Mesenchymal stem cell (in vitro differentiated cells and primary cell): ENCODE data around the gene RND3.

ENCODE experiments used
- DNase-seq: peaks from one replicate; pipeline ENCODE4 v3.0.0-alpha.2; 2013
- H2AFZ ChIP-seq: one replicate; pipeline ENCODE4 v1.6.1; 2013; ENCODE audit warnings: low read depth, mild to moderate bottlenecking, control low read depth, inconsistent platforms, low read length, moderate library complexity
- H2AK5ac ChIP-seq: 2 replicates; pipeline ENCODE4 v1.6.1; 2013; ENCODE audit warnings: low read length, moderate library complexity, mild to moderate bottlenecking, inconsistent platforms; ENCODE audit not compliant: severe bottlenecking
- H2BK120ac ChIP-seq: one replicate; pipeline ENCODE4 v1.6.1; 2013; ENCODE audit warnings: low read depth, mild to moderate bottlenecking, inconsistent platforms, low read length, moderate library complexity
- H2BK12ac ChIP-seq, 2 experiments: one replicate each; pipeline ENCODE4 v1.6.1; 2013; ENCODE audit warnings: inconsistent platforms in 2 of 2, low read length in 2 of 2, mild to moderate bottlenecking in 2 of 2, moderate library complexity in 2 of 2, control low read depth in 1 of 2
- H2BK15ac ChIP-seq: one replicate; pipeline ENCODE4 v1.6.1; 2013; ENCODE audit warnings: mild to moderate bottlenecking, low read depth, inconsistent platforms; ENCODE audit not compliant: poor library complexity, severe bottlenecking
- H2BK5ac ChIP-seq: 2 replicates; pipeline ENCODE4 v1.6.1; 2013; ENCODE audit warnings: low read depth, mild to moderate bottlenecking, low read length, control low read depth, inconsistent platforms; ENCODE audit not compliant: poor library complexity, severe bottlenecking
- H3K14ac ChIP-seq, 2 experiments: one replicate each; pipeline ENCODE4 v1.6.1; 2013; ENCODE audit warnings: inconsistent platforms in 2 of 2, low read length in 2 of 2, control low read depth in 1 of 2, mild to moderate bottlenecking in 1 of 2, moderate library complexity in 1 of 2
- H3K18ac ChIP-seq, 2 experiments: one replicate each; pipeline ENCODE4 v1.6.1; 2013; ENCODE audit warnings: inconsistent platforms in 2 of 2, low read length in 2 of 2, control low read depth in 1 of 2, low read depth in 1 of 2, mild to moderate bottlenecking in 1 of 2
- H3K23ac ChIP-seq, 2 experiments: one replicate each; pipeline ENCODE4 v1.6.1; 2013; ENCODE audit warnings: inconsistent platforms in 2 of 2, low read length in 2 of 2, mild to moderate bottlenecking in 2 of 2, moderate library complexity in 2 of 2, control low read depth in 1 of 2
- H3K27ac ChIP-seq: 2 replicates; pipeline ENCODE4 v1.5.1; 2013; ENCODE audit warnings: mild to moderate bottlenecking, moderate library complexity, low read length, control low read depth, inconsistent platforms; ENCODE audit not compliant: poor library complexity, severe bottlenecking
- H3K27me3 ChIP-seq, 2 experiments: 2 replicates each; pipeline versions ENCODE4 v1.6.1 to v1.7.0; 2013; ENCODE audit warnings: low read length in 2 of 2, mild to moderate bottlenecking in 2 of 2, moderate library complexity in 2 of 2, control low read depth in 1 of 2, inconsistent platforms in 1 of 2; ENCODE audit not compliant: control insufficient read depth in 1 of 2, insufficient read depth in 1 of 2
- H3K36me3 ChIP-seq, 2 experiments: 2 replicates each; pipeline versions ENCODE4 v1.6.1 to v1.7.0; 2013; ENCODE audit warnings: low read length in 2 of 2, control low read depth in 1 of 2, inconsistent platforms in 1 of 2, low read depth in 1 of 2, mild to moderate bottlenecking in 1 of 2; ENCODE audit not compliant: insufficient read depth in 2 of 2, control insufficient read depth in 1 of 2
- H3K4ac ChIP-seq, 2 experiments: one replicate each; pipeline ENCODE4 v1.6.1; 2013; ENCODE audit warnings: inconsistent platforms in 2 of 2, low read length in 2 of 2, mild to moderate bottlenecking in 2 of 2, moderate library complexity in 2 of 2, control low read depth in 1 of 2, low read depth in 1 of 2
- H3K4me1 ChIP-seq: 2 replicates; pipeline ENCODE4 v1.6.1; 2013; ENCODE audit warnings: low read depth, low read length, control low read depth; ENCODE audit not compliant: control insufficient read depth, insufficient read depth
- H3K4me2 ChIP-seq: 2 replicates; pipeline ENCODE4 v1.6.1; 2013; ENCODE audit warnings: low read length, mild to moderate bottlenecking, inconsistent platforms; ENCODE audit not compliant: poor library complexity, severe bottlenecking
- H3K4me3 ChIP-seq, 2 experiments: 2 replicates each; pipeline versions ENCODE4 v1.5.1 to v1.7.0; 2013; ENCODE audit warnings: low read length in 2 of 2, mild to moderate bottlenecking in 2 of 2, control low read depth in 1 of 2, low read depth in 1 of 2; ENCODE audit not compliant: insufficient read depth in 1 of 2
- H3K79me1 ChIP-seq: replicated peaks from 2 replicates; pipeline ENCODE4 v1.6.1; 2013; ENCODE audit warnings: mild to moderate bottlenecking, control low read depth, low read length, inconsistent platforms; ENCODE audit not compliant: poor library complexity, severe bottlenecking
- H3K9ac ChIP-seq: 2 replicates; pipeline ENCODE4 v1.7.0; 2013; ENCODE audit warnings: mild to moderate bottlenecking, low read length, moderate library complexity
- H3K9me3 ChIP-seq: 2 replicates; pipeline ENCODE4 v1.7.0; 2013; ENCODE audit warnings: mild to moderate bottlenecking, low read length; ENCODE audit not compliant: control insufficient read depth
- H4K8ac ChIP-seq: one replicate; pipeline ENCODE4 v1.6.1; 2013; ENCODE audit warnings: inconsistent platforms, mild to moderate bottlenecking, low read length, moderate library complexity
- H4K91ac ChIP-seq: one replicate; pipeline ENCODE4 v1.6.1; 2013; ENCODE audit warnings: mild to moderate bottlenecking, low read length, inconsistent platforms
- WGBS: methylation state at CpG from one replicate; pipeline ENCODE4 v1.1.7; 2013; ENCODE audit warnings: mixed read lengths; 5-methylcytosine and 5-hydroxymethylcytosine counted together

The RND3 gene

GRCh38 chr2:150531591-150531990 lies 44.1 kb upstream of the RND3 start:
- Histone ChIP-seq H3K27ac (no peak overlapping the region), H3K23ac (no peak overlapping the region), H2BK5ac (no peak overlapping the region), H2BK12ac (no peak overlapping the region), H2AK5ac (no peak overlapping the region), H3K14ac (no peak overlapping the region), H2BK120ac (no peak overlapping the region), H3K4me3 (peak overlapping the region in 1 of 2 experiments; percentile 5), H3K9me3 (no peaks in the 10 kb centered on the region), H2AFZ (no peak overlapping the region), H4K8ac (no peak overlapping the region), H4K91ac (no peak overlapping the region), H2BK15ac (no peak overlapping the region), H3K27me3 (no peaks in the 10 kb centered on the region), H3K4ac (no peak overlapping the region), H3K4me2 (no peak overlapping the region), H3K36me3 (no peaks in the 10 kb centered on the region), H3K9ac (peak overlapping the region; percentile 63), H3K4me1 (peaks cover 1% of the 10 kb centered on the region), H3K18ac (peak overlapping the region in 1 of 2 experiments; percentile 41), H3K79me1 (no peaks in the 10 kb centered on the region)
- WGBS, result 81% methylated on average over 2 of the region's 2 CpGs
- DNase-seq, result no peak

DNA sequence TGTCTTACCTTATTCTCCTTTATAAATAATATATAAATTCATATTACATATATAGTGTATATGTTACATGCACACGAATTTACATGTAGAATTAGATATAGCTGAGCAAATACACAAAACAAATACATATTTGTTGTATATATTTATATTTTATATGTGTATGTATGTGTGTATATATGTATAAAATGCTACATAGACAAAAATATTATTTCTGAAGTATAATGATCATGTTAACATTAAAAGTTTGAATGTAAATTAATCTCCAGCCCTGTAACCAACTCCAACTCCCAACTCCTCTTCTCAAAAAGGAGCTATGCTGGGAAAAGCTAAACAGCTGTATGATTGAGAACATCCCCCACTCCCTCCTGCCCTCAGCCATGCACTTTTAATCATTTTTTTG lies 42.7 kb upstream of the RND3 start:
- Histone ChIP-seq H4K8ac (no peak overlapping the region), H3K36me3 (no peaks in the 10 kb centered on the region), H2AFZ (no peak overlapping the region), H2BK120ac (no peak overlapping the region), H3K4me3 (no peak overlapping the region), H3K18ac (no peak overlapping the region), H3K27ac (no peak overlapping the region), H3K14ac (no peak overlapping the region), H2BK12ac (no peak overlapping the region), H3K9me3 (no peaks in the 10 kb centered on the region), H3K4me1 (peaks cover 3% of the 10 kb centered on the region), H3K4ac (peak overlapping the region in 1 of 2 experiments; percentile 28), H2BK5ac (no peak overlapping the region), H2BK15ac (no peak overlapping the region), H2AK5ac (no peak overlapping the region), H3K4me2 (no peak overlapping the region), H3K27me3 (no peaks in the 10 kb centered on the region), H4K91ac (no peak overlapping the region), H3K9ac (peak overlapping the region; percentile 87), H3K23ac (no peak overlapping the region), H3K79me1 (no peaks in the 10 kb centered on the region)
- no peak for DNase-seq
- WGBS, result no CpG with 5 or more reads among the region's 1 CpG

GRCh38 chr2:150528861-150529801 lies 41.7 kb upstream of the RND3 start:
- Histone ChIP-seq H3K9ac (peak overlapping the region; percentile 87), H3K23ac (no peak overlapping the region), H3K4ac (peak overlapping the region in 1 of 2 experiments; percentile 53), H4K91ac (no peak overlapping the region), H3K36me3 (no peaks in the 10 kb centered on the region), H3K9me3 (no peaks in the 10 kb centered on the region), H3K4me2 (no peak overlapping the region), H3K4me3 (peak overlapping the region in 1 of 2 experiments; percentile 54), H3K4me1 (peaks cover 3% of the 10 kb centered on the region), H3K14ac (no peak overlapping the region), H3K27ac (peak overlapping the region; percentile 56), H2BK120ac (peak overlapping the region; percentile 37), H3K27me3 (no peaks in the 10 kb centered on the region), H3K79me1 (no peaks in the 10 kb centered on the region), H2AFZ (no peak overlapping the region), H2BK15ac (no peak overlapping the region), H3K18ac (peak overlapping the region; percentile 47 to 78), H2BK5ac (peak overlapping the region; percentile 68), H4K8ac (peak overlapping the region; percentile 73), H2BK12ac (peak overlapping the region; percentile 63 to 79), H2AK5ac (no peak overlapping the region)
- 5% methylated on average over 3 of the region's 5 CpGs for WGBS
- DNase-seq, result peak; percentile 85

- H3K36me3 ChIP-seq, result no peaks in the 10 kb centered on the region
- H3K4me2 ChIP-seq, result no peak overlapping the region
- no peaks in the 10 kb centered on the region for H3K9me3 ChIP-seq
- H3K27me3 ChIP-seq, result no peaks in the 10 kb centered on the region
- H3K4me1 ChIP-seq, result peaks cover 3% of the 10 kb centered on the region
- no peak overlapping the region for H2BK12ac ChIP-seq
- no peak overlapping the region for H2AFZ ChIP-seq
- H3K4me3 ChIP-seq, result no peak overlapping the region
- H3K79me1 ChIP-seq, result no peaks in the 10 kb centered on the region
- no peak overlapping the region for H2BK5ac ChIP-seq
- no peak overlapping the region for H2BK15ac ChIP-seq
- no peak overlapping the region for H4K8ac ChIP-seq
- H3K14ac ChIP-seq, result no peak overlapping the region
- no peak overlapping the region for H4K91ac ChIP-seq
- H3K4ac ChIP-seq, result no peak overlapping the region
- DNase-seq, result peak; percentile 97
- no peak overlapping the region for H3K18ac ChIP-seq
- no peak overlapping the region for H3K23ac ChIP-seq
- no peak overlapping the region for H2BK120ac ChIP-seq
- H3K27ac ChIP-seq, result peak overlapping the region; percentile 71
- H3K9ac ChIP-seq, result peak overlapping the region; percentile 92
- no peak overlapping the region for H2AK5ac ChIP-seq
These were observed 39.4 kb upstream of the RND3 start for GRCh38 chr2:150526827-150527226.
